IMR-90 (cell line): ENCODE results near the gene ACY1.

Experiments used
- POLR2A ChIP-seq: IDR thresholded peaks from 2 replicates; pipeline ENCODE4 v1.6.1; 2012; ENCODE audit warnings: mild to moderate bottlenecking, low read depth, low read length
- TF ChIP-seq, protein P1 (sequence below): fragments of 150-350 bp; IDR thresholded peaks from 2 replicates; pipeline ENCODE4 v1.6.1; 2017; ENCODE audit warnings: mild to moderate bottlenecking, antibody characterized with exemption, low read length, low read depth

DNA sequence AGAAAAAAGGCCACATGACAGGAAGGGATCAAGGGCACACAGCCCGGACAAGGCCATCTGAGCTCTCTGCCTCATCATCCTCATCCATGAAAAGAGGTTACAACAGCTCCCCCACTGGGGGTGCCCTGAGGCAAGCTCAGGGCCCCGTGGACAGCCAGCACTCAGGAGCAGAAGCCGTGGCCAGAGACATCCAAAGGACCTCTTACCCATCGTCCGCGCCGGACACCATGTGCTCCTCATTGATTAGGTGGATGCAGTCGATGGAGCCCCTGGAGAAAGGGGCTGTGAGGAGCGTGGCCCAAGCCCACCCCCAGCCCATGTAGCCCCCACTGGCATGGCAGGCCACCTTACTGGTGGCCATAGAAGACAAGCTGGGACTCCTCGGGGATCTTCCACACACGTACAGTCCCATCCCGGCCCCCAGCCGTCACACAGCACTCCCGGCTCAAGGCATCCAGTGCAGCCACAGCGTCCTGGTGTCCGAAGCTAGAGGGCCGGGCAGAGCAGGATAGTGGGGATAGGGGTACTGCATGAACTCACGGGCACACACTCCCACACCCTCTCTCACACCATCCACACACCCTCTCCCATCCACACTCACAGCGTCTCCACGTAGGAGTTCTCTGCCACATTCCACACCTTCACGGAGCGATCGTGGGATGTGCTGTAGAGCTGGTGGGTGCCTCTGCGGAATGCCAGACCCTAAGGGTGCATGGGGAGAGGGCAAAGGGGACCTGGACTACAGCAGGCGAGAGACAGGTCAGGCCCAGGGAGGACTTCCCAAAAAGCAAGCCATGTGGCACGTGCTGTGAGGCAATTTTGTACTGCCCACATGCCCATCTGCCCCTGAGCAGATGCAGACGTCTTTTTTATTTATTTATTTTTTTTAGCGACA lies 48.1 kb upstream of the ACY1 start:
- no peak for TF ChIP-seq POLR2A
- TF ChIP-seq, protein P1, sequence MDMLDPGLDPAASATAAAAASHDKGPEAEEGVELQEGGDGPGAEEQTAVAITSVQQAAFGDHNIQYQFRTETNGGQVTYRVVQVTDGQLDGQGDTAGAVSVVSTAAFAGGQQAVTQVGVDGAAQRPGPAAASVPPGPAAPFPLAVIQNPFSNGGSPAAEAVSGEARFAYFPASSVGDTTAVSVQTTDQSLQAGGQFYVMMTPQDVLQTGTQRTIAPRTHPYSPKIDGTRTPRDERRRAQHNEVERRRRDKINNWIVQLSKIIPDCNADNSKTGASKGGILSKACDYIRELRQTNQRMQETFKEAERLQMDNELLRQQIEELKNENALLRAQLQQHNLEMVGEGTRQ, result no peak
